GM19328 (cell line): ENCODE results near the gene NIN.
"Not testable (repeated sequence)": the region's sequence is repeated elsewhere in the genome, so short reads cannot be mapped to it uniquely, and the experiment has no call there.

Source experiments
- ATAC-seq: cut with Tn5 transposase; IDR thresholded peaks from one replicate; pipeline ENCODE4 v1.9.1; 2021; ENCODE audit warnings: mild to moderate bottlenecking, moderate library complexity; ENCODE audit not compliant: unreplicated experiment

Gene NIN

DNA sequence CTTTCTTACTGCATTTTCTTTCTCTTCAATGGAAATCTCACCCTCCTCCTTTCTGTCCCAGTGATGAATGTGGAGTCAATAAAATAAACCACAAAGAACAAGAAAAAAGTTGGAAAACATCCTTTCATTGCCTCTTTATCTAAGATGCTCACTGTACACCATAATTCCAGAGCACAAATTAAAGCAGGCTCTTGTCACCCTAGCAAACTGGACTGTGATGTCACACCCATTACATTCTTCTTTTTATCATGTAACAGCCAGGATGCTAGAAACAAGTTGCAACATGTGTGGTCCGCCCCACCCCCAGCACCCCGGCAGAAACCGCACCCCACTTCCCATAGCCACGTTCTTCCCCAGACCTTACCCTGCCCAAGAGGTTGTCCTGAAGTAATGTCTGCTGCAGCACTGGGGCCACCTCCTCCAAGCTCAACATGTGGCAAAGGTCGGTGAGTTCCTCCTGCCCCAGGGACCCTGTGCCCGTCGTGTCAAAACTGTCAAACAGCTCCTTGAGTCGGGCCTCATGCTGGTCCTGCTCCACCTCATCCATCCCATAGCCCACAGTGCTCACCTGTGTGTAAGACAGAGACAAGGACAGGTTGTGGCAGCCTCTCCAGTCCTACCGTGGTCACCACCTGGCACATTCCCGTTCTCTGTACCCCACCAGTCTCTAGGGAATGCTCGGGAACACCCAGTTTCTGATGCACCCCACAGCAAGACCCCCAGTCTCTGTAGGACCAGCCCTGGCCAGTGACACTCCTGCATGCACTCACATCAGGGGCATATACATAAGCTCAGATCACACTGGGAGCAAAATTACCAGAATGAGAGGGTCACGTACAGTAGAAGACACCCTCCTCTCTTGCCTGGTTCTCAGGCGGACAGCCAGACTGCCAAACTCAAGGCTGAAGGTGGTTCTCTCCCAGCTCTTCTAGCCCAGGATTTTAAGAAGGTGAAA lies 9.2 kb downstream of the NIN start:
- no peak for ATAC-seq

DNA sequence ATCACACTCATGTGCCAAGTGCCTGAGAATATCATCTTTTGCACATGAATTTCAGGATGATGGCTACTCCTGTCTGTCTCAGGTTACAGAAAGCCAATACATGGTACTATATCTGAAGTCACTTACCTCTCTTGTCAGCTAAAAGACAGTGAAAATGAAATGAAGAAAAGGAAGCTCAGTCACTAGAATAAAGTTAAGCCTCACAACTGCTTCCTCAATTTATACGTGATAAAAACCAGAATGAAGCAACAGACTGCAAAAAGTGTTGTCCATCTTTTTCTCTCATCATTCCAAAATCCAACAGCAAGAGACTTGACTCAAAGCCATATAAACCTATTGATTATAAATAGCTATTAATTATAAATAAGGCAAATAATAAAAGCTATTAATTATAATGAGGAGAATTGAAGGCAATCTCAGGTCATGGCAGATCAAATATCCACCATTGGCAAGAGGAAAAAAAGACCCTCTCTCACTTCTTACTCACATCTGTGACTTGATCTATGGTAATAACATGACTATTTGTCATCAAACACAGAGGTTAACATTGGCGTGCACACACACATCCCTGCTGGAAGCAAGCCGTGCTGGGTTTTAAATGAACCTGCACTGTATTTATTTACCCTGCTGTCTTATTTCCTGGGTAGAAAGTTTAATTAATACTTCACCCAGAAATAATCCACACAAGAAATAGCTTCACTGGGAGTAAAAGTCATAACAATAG lies 10.0 kb downstream of the NIN start:
- ATAC-seq, result no peak

DNA sequence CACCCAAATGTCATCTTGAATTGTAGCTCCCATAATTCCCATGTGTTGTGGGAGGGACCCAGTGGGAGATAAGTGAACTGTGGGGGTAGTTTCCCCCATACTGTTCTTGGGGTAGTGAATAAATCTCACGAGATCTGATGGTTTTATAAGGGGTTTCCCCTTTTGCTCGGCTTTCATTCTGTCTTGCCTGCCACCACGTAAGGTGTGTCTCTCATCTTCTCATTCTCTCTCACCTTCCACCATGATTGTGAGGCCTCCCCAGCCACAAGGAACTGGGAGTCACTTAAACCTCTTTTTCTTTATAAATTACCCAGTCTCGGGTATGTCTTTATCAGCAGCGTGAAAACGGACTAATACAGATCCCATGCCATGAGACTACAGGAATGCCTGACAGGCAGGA lies 11.7 kb downstream of the NIN start:
- not testable (repeated sequence) for ATAC-seq

DNA sequence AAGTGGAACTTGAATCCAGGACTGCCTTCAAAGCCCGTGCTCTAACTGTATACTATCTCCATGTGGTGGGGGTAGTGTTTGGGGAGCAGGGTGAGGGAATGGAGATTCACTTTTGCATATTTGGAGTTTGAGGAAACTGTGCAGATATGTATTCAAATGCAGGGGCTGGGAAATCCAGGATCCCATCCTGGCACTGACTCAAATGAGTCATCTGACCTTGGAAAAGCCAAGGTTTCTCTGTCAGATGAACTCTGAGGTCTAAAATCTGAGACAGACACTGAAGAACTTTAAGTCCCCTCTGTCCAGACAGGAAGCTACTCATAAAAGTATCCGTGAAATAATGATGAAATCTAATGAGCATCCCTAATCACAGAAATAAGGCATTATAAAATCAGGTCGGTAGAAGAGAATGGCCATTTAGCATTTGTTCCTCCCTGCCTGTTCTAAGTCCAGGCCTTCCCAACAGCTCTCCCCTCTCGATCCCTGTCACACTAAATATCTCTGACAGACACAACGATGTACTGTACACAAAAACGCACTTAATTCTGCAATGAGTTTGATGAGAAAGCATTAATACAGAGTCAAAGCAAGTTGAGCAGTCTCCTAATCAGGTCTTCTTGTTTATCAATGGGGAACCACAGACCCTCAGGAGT lies 14.4 kb downstream of the NIN start:
- no peak for ATAC-seq

DNA sequence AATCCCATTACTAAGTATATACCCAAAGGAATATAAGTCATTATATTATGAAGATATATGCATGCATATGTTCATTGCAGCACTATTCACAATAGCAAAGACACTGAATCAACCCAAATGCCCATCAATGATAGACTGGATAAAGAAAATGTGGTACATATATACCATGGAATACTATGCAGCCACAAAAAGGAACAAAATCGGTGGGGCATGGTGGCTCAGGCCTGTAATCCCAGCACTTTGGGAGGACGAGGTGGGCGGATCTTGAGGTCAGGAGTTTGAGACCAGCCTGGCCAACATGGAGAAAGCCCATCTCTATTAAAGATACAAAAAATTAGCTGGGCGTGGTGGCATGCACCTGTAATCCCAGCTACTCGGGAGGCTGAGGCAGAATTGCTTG lies 15.4 kb downstream of the NIN start:
- not testable (repeated sequence) for ATAC-seq

DNA sequence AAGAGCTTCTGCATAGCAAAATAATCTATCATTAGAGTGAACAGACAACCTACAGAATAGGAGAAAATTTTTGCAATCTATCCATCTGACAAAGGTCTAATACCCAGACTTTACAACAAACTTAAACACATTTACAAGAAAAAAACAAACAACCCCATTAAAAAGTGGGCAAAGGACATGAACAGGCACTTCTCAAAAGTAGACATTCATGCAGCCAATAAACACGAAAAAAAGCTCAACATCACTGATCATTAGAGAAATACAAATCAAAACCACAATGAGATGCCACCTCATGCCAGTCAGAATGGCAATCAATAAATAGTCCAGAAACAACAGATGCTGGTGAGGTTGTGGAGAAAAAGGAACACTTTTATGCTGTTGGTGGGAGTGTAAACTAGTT lies 15.9 kb downstream of the NIN start:
- ATAC-seq, result not testable (repeated sequence)

DNA sequence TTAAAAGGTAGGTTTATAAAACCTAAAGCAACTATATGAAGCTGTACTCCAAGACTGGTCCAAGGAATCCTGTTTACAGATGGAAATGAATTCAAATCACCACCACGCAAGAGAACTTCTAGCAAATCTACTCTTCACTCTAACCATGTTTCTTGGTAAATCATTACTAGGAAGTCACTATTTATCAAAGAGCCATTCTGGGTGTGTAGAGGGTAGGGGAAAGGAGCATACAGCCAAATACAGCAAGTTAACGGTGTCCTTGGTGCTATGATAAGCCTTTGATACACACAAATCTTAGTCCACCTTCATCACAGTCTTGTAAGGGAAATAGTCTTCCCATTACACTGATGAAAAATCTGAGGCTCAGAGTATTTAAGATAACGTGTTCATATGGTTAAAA lies 16.8 kb downstream of the NIN start:
- ATAC-seq, result no peak

DNA sequence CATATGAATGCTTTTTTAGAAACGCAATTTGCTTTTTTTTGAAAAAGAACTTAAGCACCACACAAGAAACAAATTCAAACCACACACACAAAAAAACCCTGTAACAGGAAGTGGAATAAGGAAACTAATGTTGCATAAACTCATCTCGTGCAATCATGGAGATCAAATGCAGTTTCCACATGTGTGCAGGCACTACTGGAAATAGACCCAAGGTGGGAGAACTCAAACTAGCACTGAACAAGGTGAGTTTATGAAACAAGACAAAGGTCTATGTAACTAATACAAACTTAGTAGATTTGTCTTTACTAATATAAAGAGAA lies 17.5 kb downstream of the NIN start:
- ATAC-seq, result no peak

DNA sequence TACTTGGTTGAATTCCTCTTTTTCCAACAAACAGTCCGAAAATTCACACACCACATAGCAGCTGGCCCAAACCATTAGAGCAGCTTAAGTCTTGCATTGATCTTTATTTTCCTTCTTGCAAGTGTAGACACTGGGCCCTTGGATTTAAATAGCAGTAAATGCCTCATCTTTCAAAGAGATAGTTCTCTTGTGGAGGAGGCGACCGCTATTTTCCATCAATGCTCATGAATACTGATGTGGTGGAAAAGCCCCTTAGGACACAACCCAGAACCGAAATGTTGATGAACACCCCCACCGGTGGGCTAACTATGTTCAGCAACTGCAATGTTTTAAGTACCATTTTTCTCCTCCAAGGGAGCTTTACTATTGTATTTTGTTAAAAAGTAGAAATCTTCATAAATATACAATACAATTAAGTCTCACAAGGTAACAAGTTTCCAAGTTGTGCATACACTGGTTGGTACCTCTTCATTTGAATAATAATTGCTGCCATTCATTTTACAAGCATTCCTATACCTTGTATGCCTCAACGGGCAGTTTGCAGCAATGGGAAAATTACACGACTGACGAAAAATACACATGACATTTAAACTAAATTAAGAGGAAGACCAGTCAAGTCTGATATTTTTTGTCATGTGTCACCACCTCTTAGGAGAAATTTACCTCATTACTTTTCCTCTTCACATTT lies 18.0 kb downstream of the NIN start:
- ATAC-seq, result no peak

DNA sequence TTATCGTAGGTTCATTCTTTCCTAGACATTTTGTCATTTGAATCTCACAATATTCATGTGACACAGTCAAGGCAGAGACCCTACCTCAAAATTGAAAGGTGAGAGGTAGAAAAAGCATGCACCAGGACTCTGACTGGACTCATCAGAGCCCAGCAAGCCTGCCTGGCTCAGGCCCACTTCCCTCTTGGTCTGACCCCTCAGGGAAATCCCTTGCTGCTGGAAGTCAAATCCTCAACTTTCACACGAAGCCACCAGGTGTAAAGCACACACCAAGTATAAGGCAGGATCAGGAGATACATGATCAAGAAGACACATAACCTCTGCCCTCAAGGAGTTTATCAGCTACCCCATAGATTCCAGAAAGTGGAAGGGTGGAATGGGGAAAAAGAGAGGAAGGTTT lies 18.8 kb downstream of the NIN start:
- no peak for ATAC-seq

DNA sequence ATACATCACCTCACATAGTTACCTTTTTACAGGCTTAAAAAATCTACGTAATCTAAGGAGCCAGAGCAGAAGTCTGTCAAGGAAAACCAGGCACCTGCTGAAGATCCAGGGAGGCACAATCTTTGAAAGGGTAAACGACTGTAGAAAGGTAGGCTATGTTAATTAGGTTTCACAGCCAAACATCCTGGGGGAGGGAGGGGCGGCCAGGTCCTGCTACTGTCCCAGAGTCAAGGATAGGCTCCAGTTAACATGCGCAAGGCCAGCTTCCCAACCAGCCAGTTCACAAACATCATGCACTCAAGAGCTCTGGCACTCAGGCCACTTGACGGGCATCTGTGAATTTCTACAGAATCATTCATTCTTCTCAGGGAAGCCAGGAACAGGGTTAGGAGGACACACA lies 22.9 kb downstream of the NIN start:
- no peak for ATAC-seq

DNA sequence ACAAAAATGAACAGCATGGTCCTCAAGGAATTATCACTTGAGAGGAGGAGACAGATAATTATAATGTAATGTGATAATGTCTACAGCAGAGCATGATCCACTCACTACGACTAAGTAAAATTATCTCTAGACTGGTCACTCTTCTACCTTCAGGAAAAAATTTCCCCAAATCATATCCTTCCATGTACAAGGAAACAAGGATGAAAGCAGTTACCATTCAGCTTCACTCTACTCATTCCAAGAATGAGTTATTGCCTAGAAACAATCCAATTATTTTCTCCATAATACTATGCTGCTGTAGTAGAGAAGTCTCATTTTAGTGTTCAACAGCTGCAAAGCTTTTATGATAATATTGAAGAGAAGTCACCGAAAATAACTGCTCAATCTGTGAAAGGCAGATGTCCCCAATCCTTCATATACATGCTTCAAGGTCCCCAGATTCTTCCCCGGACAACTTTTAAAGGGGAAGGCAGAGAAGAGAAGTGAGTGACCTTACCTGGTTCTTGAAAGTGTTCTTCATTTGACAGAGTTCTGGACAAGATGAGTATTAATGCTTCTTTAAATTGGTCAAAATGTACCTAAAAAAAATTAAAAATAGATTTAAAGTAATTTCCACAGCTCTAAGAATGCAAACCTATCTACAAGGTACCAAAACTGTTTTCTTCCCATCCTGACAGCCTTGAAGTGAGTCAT lies 24.6 kb downstream of the NIN start:
- ATAC-seq, result no peak

DNA sequence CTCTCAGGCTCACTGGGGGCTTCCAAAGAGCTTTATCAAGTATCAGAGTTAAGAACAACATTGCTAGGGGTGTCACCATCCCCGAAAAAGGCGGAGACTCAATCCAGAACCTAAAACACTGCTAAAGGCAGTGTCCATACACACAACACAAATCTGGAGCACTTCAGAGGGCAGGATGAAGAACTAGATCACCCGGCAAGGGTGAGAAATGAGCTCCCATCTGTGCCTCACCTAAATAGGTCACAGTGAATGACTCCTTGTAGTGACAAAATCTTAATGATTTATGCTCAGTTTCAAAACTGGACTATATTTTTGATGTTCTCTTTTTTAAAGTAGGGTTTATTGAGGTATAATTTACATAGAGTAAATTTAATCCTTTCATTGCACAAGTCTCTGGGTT lies 25.6 kb downstream of the NIN start:
- ATAC-seq, result no peak

DNA sequence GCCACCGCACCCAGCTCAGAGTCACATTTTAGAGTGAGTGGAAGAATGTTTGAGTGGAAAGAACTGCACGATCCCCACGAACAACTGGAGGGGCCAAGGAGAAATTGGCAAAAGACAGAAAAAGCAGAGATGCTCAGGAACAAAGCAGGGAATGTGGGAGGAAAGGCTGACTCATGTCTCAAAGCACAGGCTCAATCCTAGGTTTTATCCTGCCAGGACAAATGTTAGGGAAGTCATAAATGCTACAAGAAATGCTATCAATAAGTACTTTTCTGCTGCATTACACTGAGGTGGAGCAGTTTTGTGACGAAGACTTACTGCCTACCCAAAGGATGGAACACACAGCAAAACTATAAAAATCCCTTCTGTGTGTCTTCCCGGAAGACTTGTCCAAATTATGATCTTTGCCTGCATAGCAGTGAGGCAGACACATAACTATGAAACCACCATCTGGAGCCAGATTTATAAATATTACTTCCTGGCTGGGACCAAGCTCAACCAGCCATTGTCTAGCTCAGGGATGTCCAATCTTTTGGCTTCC lies 26.7 kb downstream of the NIN start:
- no peak for ATAC-seq

DNA sequence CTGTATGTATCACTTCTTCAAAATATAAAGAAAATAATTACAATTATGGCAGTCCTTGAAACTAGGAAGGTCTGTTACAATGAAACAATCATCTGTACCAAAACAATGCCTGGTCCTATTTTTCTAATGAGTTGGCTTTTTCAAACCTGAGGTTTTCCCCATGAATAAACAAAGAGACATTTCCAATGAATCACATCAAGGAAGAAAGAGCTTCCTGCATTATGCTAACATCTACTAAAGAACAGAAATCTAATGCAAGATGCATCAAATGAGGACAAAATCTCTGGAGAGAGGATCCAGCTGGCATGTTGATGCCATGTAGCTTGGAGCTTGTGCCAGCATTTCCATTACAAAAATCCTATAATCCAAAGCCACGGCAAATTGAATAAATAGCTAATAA lies 29.3 kb downstream of the NIN start:
- no peak for ATAC-seq

DNA sequence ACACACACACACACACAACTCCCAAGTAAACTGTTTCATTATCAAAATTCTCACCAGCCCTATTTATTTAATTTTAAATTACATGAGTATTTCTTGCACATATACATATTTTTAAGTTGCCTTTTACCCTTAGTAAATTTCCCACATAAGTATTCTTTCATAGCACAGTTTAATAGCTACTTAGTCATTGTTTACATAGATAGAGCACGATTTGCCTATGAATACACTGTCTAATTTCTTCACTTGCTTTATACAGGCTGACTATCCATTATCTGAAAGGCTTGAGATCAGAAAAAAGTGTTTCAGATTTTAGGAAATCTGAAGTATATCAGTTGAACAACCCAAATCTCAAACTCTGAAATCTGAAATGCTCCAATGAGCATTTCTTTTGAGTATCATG lies 30.9 kb downstream of the NIN start:
- no peak for ATAC-seq

DNA sequence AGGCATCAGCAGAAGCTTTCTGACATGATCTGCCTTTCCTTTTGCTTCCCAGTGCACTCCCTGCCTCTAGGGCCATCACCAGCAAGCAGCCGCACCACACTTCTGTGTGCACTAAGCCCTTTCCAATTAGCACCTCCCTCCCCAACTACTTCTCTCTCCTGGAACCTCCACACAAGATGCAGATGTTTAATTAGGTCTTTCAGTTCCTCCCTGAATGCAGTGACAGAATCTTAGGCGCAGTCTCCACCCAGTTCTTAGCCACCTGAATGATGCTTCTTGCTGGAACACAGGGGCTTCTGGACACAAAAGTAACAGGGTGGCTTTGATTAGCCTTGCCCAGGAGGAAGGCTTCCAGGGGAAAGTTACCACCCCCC lies 32.9 kb downstream of the NIN start:
- peak; percentile 77 for ATAC-seq

DNA sequence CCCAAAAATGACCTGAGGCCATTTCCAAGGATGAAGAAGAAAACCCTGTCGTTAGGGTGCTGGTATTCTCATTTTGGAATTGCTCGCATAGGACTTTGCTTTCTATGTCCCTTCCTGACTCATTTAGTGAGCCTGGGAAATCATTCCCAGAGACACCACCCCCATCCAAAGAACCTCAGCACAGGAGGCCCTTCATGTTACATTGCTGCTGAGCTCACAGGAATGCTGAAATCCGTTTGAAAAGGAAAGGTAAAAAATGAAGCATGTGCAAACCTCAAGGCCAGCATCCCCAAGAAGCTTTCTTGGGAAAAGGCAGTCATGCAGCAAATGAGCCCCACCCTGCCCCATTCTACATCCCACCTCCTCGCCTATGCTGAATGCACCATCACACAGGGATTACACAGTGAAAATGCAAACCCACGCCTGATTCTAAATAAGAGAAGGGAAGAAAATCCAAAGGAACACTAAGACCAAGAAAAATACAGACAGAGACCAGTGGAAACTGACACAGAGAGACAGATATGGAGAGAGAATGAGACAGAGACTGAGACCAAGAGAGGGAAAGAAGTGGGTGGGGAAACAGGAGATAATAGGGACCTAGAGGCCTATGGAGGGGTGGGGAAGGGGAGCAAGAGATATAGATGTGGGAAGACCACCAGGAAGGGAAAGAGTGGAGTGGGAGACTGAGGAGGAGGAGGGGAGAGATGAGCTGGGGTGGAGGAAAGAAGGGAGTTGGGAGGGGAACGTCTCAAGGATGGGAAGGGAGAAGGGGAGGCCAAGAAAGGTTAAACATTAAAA lies 33.5 kb downstream of the NIN start:
- ATAC-seq, result no peak

DNA sequence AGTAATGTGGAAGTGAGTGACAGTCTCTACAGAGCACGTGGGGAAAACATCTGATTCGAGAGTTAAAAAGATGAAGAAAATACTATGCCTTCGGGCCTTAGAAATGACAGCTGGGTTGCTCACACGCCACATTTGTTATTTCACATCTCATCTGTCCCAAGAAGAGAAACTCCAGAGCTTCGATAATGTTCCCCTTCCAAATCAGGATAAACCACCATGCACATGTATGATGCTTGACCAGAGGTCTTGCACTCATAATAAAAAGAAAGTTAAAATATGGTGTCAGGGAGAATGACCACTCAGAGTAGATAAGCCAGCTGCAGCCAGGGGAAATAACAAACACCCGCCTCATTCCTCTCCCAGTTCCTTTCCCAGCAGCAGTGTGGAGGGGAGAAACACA lies 34.6 kb downstream of the NIN start:
- ATAC-seq, result no peak

DNA sequence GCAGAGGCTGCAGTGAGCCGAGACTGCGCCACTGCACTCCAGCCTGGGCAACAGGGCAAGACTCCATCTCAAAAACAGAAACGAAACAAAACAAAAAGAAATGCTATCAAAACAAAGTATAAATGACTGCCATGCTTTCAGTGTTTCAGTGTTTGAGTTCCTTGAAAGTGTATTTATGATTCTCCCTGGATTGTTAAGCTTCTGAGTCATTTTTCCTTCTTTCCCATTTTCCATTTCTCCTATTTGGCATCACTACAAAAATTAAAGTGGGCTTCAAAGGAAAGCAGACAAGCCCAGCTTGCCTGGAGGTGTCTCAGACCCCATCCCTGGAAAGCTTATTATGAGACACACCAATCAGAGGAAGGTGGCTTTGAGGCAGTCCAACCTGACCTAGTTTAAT lies 35.1 kb downstream of the NIN start:
- no peak for ATAC-seq
